ENCODE data around the gene MAP10.
"Not testable (repeated sequence)": the region's sequence is repeated elsewhere in the genome, so short reads cannot be mapped to it uniquely, and the experiment has no call there.

The MAP10 gene

DNA sequence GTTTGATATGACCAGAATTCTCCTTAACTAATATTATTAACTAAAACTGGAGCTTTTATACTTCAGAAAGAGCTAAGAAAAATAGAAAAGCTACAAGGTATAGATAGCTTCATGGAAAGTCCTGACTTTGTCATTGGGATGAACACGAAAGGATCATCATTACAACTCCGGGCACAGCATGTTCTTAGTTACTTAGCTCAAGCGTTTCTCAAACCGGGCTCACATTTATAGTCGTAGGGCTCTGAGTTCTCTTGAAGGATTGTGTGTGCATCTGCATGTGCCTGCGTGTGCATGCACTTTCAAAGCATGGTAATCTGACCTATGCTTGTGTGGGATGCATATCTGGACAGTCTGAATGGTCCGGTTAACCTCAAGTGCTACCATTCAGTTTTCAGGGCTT lies 20.4 kb upstream of the MAP10 start:
- no peak for ATAC-seq (replicated peaks)
- DNase-seq, result no peak
- Mint-ChIP-seq H3K36me3 (ENCODE audit: insufficient read depth) (no peaks in the 10 kb centered on the region), H3K9me3 (no peaks in the 10 kb centered on the region), H3K4me3 (no peak overlapping the region), H3K4me1 (ENCODE audit: low read depth in 2 of 2) (peaks cover 0 to 6% of the 10 kb centered on the region in 2 donors), H3K27ac (no peak overlapping the region), H3K27me3 (peaks cover 11 to 16% of the 10 kb centered on the region in 2 donors)

DNA sequence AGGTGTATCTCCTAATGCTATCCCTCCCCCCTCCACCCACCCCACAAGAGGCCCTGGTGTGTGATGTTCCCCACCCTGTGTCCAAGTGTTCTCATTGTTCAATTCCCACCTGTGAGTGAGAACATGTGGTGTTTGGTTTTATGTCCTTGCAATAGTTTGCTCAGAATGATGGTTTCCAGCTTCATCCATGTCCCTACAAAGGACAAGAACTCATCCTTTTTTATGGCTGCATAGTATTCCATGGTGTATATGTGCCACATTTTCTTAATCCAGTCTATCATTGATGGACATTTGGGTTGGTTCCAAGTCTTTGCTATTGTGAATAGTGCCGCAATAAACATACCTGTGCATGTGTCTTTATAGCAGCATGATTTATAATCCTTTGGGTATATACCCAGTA lies 19.6 kb upstream of the MAP10 start:
- H3K27ac Mint-ChIP-seq; H3K9me3 Mint-ChIP-seq; ATAC-seq (replicated peaks); DNase-seq; H3K36me3 Mint-ChIP-seq (ENCODE audit: insufficient read depth); H3K4me1 Mint-ChIP-seq (ENCODE audit: low read depth in 2 of 2); H3K4me3 Mint-ChIP-seq: not testable (repeated sequence)
- H3K27me3 Mint-ChIP-seq, result peaks cover 8 to 11% of the 10 kb centered on the region in 2 donors

DNA sequence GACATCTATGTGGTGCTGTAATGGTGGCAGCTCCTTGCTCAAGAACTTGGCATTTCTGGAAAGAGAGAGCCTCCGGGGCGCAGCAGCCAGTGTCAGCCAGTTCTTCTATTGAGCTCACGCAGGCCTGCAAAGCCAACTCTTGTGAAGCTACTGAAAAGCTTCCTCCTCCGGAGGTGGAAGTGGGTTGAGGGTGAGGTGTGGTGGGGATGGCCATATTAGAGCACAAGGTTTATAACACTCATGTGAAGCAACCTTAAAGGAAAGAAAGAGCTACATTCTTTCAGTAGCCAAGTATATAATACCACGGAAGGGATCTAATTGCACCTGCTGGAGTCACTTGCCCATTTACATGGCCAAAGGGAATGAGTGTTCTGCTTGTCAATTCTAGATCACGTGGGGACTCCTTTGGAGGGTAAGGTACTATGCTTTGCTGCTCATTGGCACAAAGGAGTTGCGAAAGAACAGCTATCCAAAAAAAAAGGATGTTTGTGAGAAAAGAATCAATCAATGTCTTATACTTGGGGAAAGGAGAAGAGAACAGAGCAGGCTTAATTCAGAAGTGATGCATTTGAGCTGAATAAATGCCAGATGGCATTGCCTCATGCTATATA lies 18.3 kb upstream of the MAP10 start:
- peak; percentile 88 for ATAC-seq (replicated peaks)
- peaks cover 0 to 6% of the 10 kb centered on the region in 2 donors for H3K4me1 Mint-ChIP-seq (ENCODE audit: low read depth in 2 of 2)

GRCh38 chr1:232788235-232788872 lies 16.9 kb upstream of the MAP10 start:
- no peak overlapping the region for H3K4me3 Mint-ChIP-seq
- peaks cover 10 to 15% of the 10 kb centered on the region in 2 donors for H3K27me3 Mint-ChIP-seq
- H3K27ac Mint-ChIP-seq, result no peak overlapping the region
- no peaks in the 10 kb centered on the region for H3K9me3 Mint-ChIP-seq
- no peak for DNase-seq
- no peaks in the 10 kb centered on the region for H3K36me3 Mint-ChIP-seq (ENCODE audit: insufficient read depth)
- peaks cover 4 to 11% of the 10 kb centered on the region in 2 donors for H3K4me1 Mint-ChIP-seq (ENCODE audit: low read depth in 2 of 2)
- ATAC-seq (replicated peaks), result no peak

More for the DNA sequence above, 18.3 kb upstream of the MAP10 start:
- peak; percentile 7 to 15 (median 9) for DNase-seq
- Mint-ChIP-seq H3K27me3 (peaks cover 0 to 11% of the 10 kb centered on the region in 2 donors), H3K4me3 (no peak overlapping the region), H3K9me3 (no peaks in the 10 kb centered on the region), H3K36me3 (ENCODE audit: insufficient read depth) (no peaks in the 10 kb centered on the region), H3K27ac (no peak overlapping the region)

DNA sequence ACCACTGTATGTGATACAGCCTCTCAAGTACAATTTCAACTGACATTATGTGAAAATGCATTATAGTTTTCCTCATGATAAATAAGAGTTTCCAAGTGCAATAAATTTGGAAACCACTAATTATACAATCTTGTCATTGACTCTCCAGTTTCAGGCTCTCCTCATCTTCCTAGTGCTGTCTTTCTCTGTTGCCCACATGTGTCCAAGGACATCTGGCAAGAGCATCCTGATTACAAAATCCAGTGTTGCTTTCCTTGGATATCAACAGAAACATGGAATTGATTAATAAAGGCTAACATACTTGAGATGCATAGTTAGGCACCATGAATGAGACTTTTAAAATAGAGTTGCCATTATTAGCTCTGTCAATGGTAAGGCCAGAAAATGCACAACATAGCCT lies 15.6 kb upstream of the MAP10 start:
- ATAC-seq (replicated peaks), result no peak
- no peak overlapping the region for H3K4me3 Mint-ChIP-seq
- DNase-seq, result no peak
- H3K27me3 Mint-ChIP-seq, result peaks cover 12 to 15% of the 10 kb centered on the region in 2 donors
- no peak overlapping the region for H3K27ac Mint-ChIP-seq
- no peaks in the 10 kb centered on the region for H3K9me3 Mint-ChIP-seq
- no peaks in the 10 kb centered on the region for H3K36me3 Mint-ChIP-seq (ENCODE audit: insufficient read depth)
- peaks cover 4 to 16% of the 10 kb centered on the region in 2 donors for H3K4me1 Mint-ChIP-seq (ENCODE audit: low read depth in 2 of 2)

DNA sequence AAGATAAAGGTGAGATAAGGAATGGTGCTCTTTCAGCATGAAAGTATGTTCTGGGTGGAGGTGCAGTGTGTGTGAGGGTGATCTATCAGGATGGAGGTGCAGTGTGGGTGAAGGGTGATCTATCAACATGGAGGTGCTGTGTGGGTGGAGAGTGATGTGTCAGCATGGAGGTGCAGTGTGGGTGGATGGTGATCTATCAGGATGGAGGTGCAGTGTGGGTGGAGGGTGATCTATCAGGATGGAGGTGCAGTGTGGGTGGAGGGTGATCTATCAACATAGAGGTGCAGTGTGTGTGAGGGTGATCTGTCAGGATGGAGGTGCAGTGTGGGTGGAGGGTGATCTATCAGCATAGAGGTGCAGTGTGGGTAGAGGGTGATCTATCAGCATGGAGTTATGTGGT lies 12.3 kb upstream of the MAP10 start:
- no peak for DNase-seq
- no peak for ATAC-seq (replicated peaks)
- Mint-ChIP-seq H3K27ac (peak overlapping the region in 1 of 2 donors; percentile 11), H3K4me3 (no peak overlapping the region), H3K9me3 (no peaks in the 10 kb centered on the region), H3K27me3 (peaks cover 15 to 23% of the 10 kb centered on the region in 2 donors), H3K36me3 (ENCODE audit: insufficient read depth) (no peaks in the 10 kb centered on the region), H3K4me1 (ENCODE audit: low read depth in 2 of 2) (peaks cover 4 to 11% of the 10 kb centered on the region in 2 donors)

DNA sequence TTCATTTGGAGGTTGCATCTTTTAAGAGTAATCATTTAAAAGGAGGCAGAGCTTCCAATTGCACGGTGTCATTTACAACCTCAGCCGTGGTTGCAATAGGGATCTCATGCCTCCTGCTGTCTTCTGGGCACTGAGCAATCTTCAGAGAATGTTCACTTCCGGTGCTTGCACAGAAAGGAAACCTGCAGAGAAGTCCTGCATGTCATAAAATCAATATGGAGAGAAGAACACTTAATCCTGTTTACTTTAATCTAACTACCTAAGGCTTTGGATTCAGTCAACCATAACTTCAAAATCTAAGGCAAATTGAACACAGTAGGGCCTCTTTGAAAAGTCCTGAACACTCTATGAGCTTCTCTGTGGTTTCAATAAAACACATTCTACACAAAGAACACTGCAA lies 11.3 kb upstream of the MAP10 start:
- Mint-ChIP-seq H3K9me3 (no peaks in the 10 kb centered on the region), H3K4me3 (no peak overlapping the region), H3K27me3 (peaks cover 10 to 25% of the 10 kb centered on the region in 2 donors), H3K27ac (no peak overlapping the region), H3K36me3 (ENCODE audit: insufficient read depth) (no peaks in the 10 kb centered on the region), H3K4me1 (ENCODE audit: low read depth in 2 of 2) (peaks cover 4 to 11% of the 10 kb centered on the region in 2 donors)
- peak; percentile 33 for ATAC-seq (replicated peaks)
- DNase-seq, result no peak

GRCh38 chr1:232795497-232796053 lies 9.6 kb upstream of the MAP10 start:
- Mint-ChIP-seq H3K36me3 (ENCODE audit: insufficient read depth) (no peaks in the 10 kb centered on the region), H3K27ac (no peak overlapping the region), H3K4me3 (no peak overlapping the region), H3K4me1 (ENCODE audit: low read depth in 2 of 2) (peaks cover 4 to 11% of the 10 kb centered on the region in 2 donors), H3K9me3 (no peaks in the 10 kb centered on the region), H3K27me3 (peaks cover 12 to 41% of the 10 kb centered on the region in 2 donors)
- ATAC-seq (replicated peaks) (no peak), DNase-seq (no peak)

GRCh38 chr1:232797856-232798510 lies 7.2 kb upstream of the MAP10 start:
- no peak overlapping the region for H3K4me3 Mint-ChIP-seq
- peaks cover 1 to 8% of the 10 kb centered on the region in 2 donors for H3K4me1 Mint-ChIP-seq (ENCODE audit: low read depth in 2 of 2)
- DNase-seq, result no peak
- peaks cover 15 to 49% of the 10 kb centered on the region in 2 donors for H3K27me3 Mint-ChIP-seq
- no peaks in the 10 kb centered on the region for H3K9me3 Mint-ChIP-seq
- H3K27ac Mint-ChIP-seq, result no peak overlapping the region
- H3K36me3 Mint-ChIP-seq (ENCODE audit: insufficient read depth), result no peaks in the 10 kb centered on the region
- ATAC-seq (replicated peaks), result no peak

DNA sequence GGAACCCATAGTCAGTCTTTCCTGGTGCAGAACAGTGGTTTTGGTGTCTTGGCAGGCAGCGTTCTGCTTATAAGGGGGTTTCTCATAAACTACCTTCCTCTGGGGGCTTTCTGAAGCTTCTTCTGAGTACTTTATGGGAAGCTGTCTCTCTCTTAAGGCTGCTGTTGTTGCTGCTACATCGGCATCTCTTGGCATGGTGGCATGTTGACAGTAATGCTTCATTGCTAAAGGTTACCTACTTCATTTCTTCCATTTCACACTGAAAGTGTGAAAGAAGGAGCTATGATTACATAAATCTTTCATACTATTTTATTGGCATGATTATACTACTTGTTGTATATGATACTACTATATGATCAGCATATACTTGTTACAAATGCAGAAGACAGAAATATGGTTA lies 6.3 kb upstream of the MAP10 start:
- H3K27ac Mint-ChIP-seq, result no peak overlapping the region
- H3K36me3 Mint-ChIP-seq (ENCODE audit: insufficient read depth), result no peaks in the 10 kb centered on the region
- H3K27me3 Mint-ChIP-seq, result peaks cover 13 to 43% of the 10 kb centered on the region in 2 donors
- H3K4me1 Mint-ChIP-seq (ENCODE audit: low read depth in 2 of 2), result peaks cover 0 to 1% of the 10 kb centered on the region in 2 donors
- no peak overlapping the region for H3K4me3 Mint-ChIP-seq
- no peak for DNase-seq
- H3K9me3 Mint-ChIP-seq, result no peaks in the 10 kb centered on the region
- no peak for ATAC-seq (replicated peaks)

GRCh38 chr1:232806186-232806510 lies 932 bp downstream of the MAP10 start:
- H3K27ac Mint-ChIP-seq, result peak overlapping the region; percentile 11 to 76
- H3K9me3 Mint-ChIP-seq, result peaks cover 0 to under 1% of the 10 kb centered on the region in 2 donors
- peaks cover 10 to 19% of the 10 kb centered on the region in 2 donors for H3K4me1 Mint-ChIP-seq (ENCODE audit: low read depth in 2 of 2)
- ATAC-seq (replicated peaks) (no peak), DNase-seq (no peak)
- H3K36me3 Mint-ChIP-seq (ENCODE audit: insufficient read depth), result no peaks in the 10 kb centered on the region
- H3K27me3 Mint-ChIP-seq, result peaks cover 6 to 12% of the 10 kb centered on the region in 2 donors
- peak overlapping the region; percentile 89 for H3K4me3 Mint-ChIP-seq

DNA sequence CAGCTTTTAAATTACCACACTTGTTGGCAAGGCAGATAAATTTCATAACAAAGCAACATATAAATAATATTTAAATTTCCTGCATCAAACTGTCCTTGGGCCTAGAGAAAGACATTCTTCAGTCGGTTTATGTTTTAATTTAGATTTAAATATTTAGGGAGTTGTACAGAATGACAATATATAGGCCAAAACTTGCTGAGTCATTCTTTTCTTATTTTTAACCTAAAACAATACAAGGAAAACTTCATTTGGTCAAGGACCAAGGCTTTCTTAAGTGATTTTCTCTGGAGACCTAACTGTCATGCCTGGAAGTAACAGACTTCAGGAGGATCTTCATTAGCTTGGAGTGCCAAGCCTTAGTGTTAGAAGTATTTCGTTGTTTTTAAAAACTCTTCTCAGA lies 5.6 kb downstream of the MAP10 start:
- peaks cover 3 to 6% of the 10 kb centered on the region in 2 donors for H3K4me1 Mint-ChIP-seq (ENCODE audit: low read depth in 2 of 2)
- no peak for ATAC-seq (replicated peaks)
- H3K4me3 Mint-ChIP-seq, result no peak overlapping the region
- no peaks in the 10 kb centered on the region for H3K27me3 Mint-ChIP-seq
- H3K36me3 Mint-ChIP-seq (ENCODE audit: insufficient read depth), result no peaks in the 10 kb centered on the region
- no peak overlapping the region for H3K27ac Mint-ChIP-seq
- DNase-seq, result no peak
- peaks cover 0 to 13% of the 10 kb centered on the region in 2 donors for H3K9me3 Mint-ChIP-seq

DNA sequence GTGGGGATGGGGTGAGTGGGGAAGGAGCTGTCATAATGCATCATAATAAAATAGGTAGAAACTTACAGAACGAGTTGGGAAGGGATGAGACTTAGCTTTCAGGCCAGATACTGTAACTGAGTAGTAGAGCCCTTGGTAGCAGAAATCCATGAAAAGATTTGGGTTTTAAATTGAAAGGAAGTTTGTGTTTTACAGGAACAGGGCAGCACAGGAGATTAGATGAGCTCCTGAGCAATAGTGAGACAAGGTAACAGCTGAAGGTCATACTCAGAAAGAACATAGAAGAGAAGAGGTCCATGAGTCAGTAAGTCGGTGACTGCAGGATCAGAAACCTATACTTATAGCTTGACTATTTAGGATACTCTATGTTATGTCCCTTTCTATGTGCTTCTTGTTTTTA lies 7.3 kb downstream of the MAP10 start:
- no peak overlapping the region for H3K4me3 Mint-ChIP-seq

More for the DNA sequence above, 7.3 kb downstream of the MAP10 start:
- no peaks in the 10 kb centered on the region for H3K36me3 Mint-ChIP-seq (ENCODE audit: insufficient read depth)
- H3K27me3 Mint-ChIP-seq, result peaks cover under 1 to 3% of the 10 kb centered on the region in 2 donors
- ATAC-seq (replicated peaks) (no peak), DNase-seq (no peak)
- H3K27ac Mint-ChIP-seq, result no peak overlapping the region
- peaks cover 0 to 13% of the 10 kb centered on the region in 2 donors for H3K9me3 Mint-ChIP-seq
- H3K4me1 Mint-ChIP-seq (ENCODE audit: low read depth in 2 of 2), result no peaks in the 10 kb centered on the region

Data from effector memory CD8-positive, alpha-beta T cell (primary cell).